ENCODE data around the gene UBE2E3. TPM values are rescaled to one million over a fixed set of nuclear protein-coding genes. Genes with fewer than 3 reads are reported as not detected.
"Not testable (repeated sequence)": the region's sequence is repeated elsewhere in the genome, so short reads cannot be mapped to it uniquely, and the experiment has no call there.

UBE2E3 gene
- total RNA-seq (2014; rRNA removed; shearing (Covaris generic)): 187 and 214 TPM in 2 replicates

- peak; percentile 65 for DNase-seq (ENCODE audit: low spot score)
Measured at GRCh38 chr2:180980106-180980942, at the start of gene UBE2E3. Gene UBE2E3, plus strand, starts transcription at chr2:180980605. Its CDS starts 1,438 bp downstream, at chr2:180982043.

DNA sequence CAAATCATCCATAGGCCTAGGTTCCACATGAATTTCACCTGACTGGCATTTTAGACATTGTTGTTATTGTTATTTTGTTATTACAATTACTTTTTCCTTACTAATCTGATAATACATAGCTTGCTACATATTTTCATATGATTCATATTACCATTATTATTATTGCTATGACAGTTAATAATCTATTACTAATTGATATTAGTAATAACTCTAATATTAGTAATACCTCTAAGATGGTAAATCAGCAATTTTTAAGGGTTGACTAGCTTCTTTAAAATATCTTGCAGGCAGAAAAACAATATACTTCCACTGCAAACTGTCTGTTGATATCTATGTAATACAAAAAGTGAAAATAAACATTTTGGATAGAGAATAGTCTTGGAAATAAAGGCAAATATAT lies 48.6 kb upstream of the UBE2E3 start:
- DNase-seq (ENCODE audit: low spot score): no peak

GRCh38 chr2:180933332-180933731 lies 47.1 kb upstream of the UBE2E3 start:
- no peak for DNase-seq (ENCODE audit: low spot score)

DNA sequence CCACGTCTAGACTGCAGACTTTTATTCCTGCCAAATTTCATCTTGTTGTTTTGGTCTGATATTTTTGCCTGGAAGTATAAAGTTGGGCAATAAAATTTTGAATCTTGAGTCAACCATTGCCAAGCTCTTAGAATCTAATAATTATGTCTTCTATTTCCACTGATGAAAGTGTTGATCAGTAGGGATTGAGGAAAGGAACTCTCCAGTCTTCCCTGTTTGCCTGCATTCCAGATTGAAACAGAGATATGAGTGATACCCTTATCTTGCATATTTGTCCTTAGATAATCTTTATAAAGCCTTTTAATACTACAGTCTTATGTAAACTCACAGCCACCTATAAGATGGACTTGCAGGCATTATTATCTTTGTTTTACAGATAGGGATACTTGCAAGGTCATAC lies 45.5 kb upstream of the UBE2E3 start:
- DNase-seq (ENCODE audit: low spot score): no peak

- not testable (repeated sequence) for DNase-seq (ENCODE audit: low spot score)
Measured at GRCh38 chr2:180937480-180937879, 42.9 kb upstream of the UBE2E3 start.

DNA sequence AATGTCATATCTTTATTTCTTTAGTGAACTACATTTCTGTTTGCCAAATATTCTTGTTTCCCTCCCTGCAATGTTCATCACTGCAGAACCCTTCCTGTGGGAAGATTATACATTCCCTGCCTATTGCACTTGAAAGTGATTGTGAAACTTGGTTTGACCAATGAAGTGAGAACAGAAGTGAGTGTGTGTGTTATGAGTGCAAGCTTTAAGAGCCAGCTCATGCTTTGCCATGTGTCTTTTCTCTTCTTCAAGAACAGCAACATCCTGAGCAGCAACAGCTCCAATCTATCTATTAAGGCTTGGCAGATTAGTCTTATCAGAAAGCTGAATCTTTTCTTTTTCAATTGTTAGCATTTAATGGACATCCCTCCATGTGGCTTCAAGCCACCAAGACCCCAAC lies 42.0 kb upstream of the UBE2E3 start:
- DNase-seq (ENCODE audit: low spot score): no peak

- no peak for DNase-seq (ENCODE audit: low spot score)
Measured at GRCh38 chr2:180943275-180943674, 37.1 kb upstream of the UBE2E3 start.

- DNase-seq (ENCODE audit: low spot score): no peak
Measured at GRCh38 chr2:180944372-180944771, 36.0 kb upstream of the UBE2E3 start.

GRCh38 chr2:180947208-180947689 lies 33.2 kb upstream of the UBE2E3 start:
- DNase-seq (ENCODE audit: low spot score): no peak

DNA sequence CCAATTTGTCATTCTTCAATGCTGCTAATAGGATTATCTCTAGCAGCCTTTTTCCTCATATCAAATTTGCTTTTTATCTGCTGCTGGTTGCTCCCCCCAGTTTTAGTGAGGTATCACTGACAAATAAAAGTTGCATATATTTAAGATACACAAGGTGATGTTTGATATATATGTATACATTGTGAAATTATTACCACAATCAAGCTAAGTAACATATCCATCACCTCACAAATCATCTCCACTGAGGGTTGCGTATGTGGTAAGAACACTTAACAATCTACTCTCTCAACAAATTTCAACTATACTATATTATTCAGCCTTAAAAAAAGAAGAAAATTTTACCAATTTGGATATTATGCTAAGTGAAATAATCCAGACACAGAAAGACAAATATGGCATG lies 30.5 kb upstream of the UBE2E3 start:
- DNase-seq (ENCODE audit: low spot score): no peak

- DNase-seq (ENCODE audit: low spot score): no peak
Measured at GRCh38 chr2:180952082-180952481, 28.3 kb upstream of the UBE2E3 start.

DNA sequence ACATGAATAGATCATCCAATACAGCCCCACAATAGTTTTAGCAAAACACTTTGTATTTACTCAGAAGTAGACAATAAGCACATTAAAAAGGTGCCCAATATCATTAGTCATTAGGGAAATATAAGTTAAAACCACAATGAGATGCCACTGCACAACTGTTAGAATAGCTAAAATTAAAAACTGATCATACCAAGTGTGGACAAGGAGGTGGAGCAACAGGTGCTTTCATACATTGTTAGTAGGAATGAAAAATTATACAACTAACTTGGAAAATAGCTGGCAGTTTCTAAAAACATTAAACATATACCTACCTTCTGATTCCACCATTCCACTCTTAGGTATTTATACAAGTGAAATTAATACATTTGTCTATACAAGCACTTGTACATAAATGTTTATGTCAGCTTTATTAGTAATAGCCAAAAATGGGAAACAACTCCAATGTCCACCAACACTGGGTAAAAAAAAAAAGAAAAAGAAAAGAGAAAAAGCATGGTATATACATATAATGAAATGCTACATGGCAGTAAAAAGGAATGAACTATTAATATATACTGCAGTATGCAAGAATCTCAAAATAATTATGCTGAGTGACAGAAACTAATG lies 27.6 kb upstream of the UBE2E3 start:
- no peak for DNase-seq (ENCODE audit: low spot score)

DNA sequence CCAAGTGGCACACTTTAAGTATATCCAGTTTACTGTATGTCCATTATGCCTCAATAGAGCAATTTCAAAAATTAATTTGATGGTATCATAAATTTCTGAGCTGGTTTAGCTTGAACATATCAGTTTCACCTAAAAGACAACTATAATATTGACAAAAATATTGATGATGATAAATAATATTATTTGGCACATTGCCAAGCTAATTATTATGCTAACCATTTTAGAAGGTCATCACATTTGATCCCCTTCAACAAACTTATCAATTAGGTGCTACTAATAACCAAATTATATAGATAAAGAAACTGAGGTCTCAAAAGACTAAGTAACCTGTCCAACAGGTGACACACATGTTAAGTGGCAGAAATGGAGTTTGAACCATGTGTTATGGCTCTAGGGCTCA lies 26.9 kb upstream of the UBE2E3 start:
- DNase-seq (ENCODE audit: low spot score): no peak

GRCh38 chr2:180955101-180955500 lies 25.3 kb upstream of the UBE2E3 start:
- no peak for DNase-seq (ENCODE audit: low spot score)

DNA sequence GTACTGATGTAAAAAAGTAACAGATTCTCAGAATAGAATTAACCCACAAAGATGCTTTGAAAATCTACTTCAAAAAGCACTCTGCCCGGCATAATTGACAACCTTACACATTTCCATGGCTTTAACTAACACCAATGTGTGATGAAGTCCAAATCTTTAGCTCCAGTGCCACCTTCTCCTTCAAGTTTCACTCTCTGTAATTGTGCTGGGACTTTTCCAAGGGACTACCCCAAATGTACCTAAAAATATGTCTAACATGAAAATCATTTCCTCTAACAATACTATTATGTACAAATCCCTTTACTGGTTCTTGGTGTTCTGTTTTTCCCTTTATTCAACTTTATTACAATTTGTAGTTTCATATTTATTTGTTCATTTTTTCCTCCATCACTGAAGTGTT lies 20.6 kb upstream of the UBE2E3 start:
- DNase-seq (ENCODE audit: low spot score): no peak

DNA sequence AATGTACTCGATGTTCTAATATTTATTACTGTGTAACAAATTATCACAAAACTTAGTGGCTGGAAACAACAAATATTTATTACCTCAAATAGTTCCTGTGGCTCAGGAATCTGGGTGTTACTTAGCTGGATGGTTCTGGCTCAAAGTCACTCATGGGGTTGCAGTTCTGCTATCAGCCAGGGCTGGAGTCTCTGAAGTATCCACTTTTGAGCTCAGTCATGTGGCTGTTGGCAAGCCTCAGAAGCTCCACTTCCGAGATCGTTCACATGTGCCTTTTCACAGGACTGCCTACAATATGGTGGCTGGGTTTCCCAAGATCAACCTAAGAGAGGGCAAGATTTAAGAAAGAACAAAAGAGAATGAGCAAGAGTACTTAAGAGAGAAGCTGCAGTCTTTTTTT lies 19.4 kb upstream of the UBE2E3 start:
- DNase-seq (ENCODE audit: low spot score): no peak

DNA sequence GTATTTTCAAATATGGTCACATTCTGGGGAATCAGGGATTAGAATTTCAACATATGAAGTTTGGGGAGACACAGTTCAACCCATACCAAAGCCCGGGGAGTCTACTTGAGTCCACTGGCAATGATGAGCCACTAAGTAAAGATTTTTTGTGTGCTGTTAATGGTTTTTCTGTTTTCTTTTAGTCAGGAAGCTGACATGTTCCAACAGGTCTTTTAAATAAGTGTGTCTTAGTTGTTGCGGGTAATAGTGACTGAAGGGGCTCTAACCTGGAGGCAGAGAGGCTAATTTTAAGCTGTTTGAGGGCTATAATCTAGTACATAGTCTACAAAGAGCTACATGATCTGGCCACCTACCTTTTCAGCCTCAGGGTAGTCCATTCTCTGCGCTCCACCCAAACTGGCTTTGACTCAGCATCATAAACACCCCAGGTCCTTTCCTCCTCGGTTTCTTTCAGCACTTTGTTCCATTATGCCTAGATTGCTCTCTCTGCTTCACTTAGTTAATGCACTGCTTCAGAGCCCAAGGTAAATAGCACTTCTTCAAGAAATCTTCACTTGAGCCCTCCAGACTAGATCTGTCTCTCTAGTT lies 17.6 kb upstream of the UBE2E3 start:
- DNase-seq (ENCODE audit: low spot score): no peak

DNA sequence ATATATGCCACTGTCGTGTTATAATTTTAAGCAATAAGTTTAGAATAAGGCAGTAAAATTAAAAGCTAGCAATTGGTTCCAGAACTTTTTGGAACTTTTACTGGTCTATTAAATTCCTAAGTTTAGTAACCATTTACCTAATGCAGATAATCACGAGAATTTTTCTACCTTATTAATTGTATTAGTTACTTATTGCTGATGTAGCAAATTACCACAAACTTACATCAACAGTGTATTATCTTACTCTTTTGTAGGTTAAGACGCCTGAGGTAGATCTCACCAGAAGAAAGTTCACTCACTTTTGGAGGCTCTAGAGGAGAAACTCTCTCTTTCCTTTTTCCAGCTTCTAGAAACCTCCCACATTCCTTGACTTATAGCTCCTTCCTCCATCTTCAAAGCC lies 14.0 kb upstream of the UBE2E3 start:
- DNase-seq (ENCODE audit: low spot score): no peak

- no peak for DNase-seq (ENCODE audit: low spot score)
Measured at GRCh38 chr2:180969124-180969523, 11.3 kb upstream of the UBE2E3 start.

GRCh38 chr2:180970016-180970415 lies 10.4 kb upstream of the UBE2E3 start:
- DNase-seq (ENCODE audit: low spot score): no peak

DNA sequence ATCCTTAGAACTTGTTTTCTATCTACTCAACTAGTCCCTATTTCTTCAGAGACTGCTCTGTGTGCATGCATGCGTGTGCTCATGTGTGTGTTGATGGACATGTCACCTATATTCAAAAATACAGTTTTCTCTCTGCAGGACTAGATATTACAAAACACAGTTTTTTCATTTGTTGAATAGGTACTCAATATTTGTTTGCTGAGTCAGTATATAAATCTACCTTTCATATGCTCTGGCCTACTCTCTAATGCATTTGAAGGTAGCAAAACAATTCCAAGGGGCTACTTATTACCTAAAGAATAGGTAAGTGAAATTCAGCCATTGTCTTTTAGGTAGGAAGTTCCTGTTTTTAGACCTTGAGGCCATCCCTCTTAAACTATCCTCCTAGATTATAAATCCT lies 8.6 kb upstream of the UBE2E3 start:
- no peak for DNase-seq (ENCODE audit: low spot score)

GRCh38 chr2:180975585-180975984 lies 4.8 kb upstream of the UBE2E3 start:
- DNase-seq (ENCODE audit: low spot score): no peak

Data from A172 (cell line).